ENCODE measurements around the gene TNRC6C. TPM values are rescaled to one million over a fixed set of nuclear protein-coding genes. Genes with fewer than 3 reads are reported as not detected.

The TNRC6C gene
- total and polyA plus RNA-seq, 9 of the 15 experiments (the other 6 are each of a cell fraction or from before 2014, with no cell fraction given) = 0.20 to 4.9 (median 2.3) TPM

DNA sequence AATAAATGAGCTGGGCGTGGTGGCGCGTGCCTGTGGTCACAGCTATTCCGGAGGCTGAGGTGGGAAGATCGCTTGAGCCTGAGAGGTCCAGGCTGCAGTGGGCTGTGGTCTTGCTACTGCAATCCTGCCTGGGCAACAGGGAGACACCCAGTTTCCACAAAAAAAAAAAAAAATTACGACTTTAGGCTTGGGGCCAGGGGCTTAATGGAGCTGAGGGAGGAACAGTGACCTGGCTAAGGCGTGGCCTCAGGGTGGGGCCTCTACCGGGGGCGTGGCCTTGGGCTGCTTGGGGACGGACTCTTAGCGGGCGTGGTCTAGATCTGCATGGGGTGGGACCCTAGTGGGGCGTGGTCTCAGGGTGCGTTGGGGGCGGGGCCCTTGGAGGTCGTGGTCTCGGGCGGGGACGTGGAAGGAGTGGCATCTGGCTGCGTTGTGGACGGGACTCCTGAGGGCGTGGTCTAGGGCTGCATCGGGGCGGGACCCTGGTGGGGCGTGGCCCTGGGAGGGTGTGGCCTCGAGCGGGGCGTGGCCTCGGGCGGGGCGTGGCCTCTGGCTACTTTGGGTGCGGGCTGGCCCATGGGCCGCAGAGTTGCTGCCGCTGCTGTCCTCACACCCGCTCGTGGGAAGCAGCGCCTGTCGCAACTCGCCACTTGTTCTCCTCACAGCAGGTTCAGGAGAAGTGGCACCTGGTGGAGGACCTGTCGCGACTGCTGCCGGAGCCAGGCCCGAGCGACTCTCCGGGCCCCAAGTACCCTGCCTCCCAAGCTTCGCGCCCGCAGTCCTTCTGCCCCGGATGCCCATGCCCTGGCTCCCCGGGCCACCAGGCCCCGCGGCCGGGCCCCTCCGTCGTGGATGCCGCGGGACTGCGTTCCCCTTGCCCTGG, 181.9 kb downstream of the TNRC6C start (continued):
- TF ChIP-seq, protein P1, sequence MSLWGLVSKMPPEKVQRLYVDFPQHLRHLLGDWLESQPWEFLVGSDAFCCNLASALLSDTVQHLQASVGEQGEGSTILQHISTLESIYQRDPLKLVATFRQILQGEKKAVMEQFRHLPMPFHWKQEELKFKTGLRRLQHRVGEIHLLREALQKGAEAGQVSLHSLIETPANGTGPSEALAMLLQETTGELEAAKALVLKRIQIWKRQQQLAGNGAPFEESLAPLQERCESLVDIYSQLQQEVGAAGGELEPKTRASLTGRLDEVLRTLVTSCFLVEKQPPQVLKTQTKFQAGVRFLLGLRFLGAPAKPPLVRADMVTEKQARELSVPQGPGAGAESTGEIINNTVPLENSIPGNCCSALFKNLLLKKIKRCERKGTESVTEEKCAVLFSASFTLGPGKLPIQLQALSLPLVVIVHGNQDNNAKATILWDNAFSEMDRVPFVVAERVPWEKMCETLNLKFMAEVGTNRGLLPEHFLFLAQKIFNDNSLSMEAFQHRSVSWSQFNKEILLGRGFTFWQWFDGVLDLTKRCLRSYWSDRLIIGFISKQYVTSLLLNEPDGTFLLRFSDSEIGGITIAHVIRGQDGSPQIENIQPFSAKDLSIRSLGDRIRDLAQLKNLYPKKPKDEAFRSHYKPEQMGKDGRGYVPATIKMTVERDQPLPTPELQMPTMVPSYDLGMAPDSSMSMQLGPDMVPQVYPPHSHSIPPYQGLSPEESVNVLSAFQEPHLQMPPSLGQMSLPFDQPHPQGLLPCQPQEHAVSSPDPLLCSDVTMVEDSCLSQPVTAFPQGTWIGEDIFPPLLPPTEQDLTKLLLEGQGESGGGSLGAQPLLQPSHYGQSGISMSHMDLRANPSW (CRISPR knock-in tag; IDR thresholded peaks at IDR 0.05) = 0 out of 2 replicates have a peak, but pooled peaks have one; percentile 36
- TF ChIP-seq HMGN3 (IDR thresholded peaks at IDR 0.05; ENCODE audit: borderline replicate concordance, extremely low read depth, insufficient read length, low read depth, low read length) (peak; percentile 92), GABPB1 (CRISPR knock-in tag; IDR thresholded peaks at IDR 0.05) (peak; percentile 49), ZFP36 (IDR thresholded peaks at IDR 0.05; ENCODE audit: low read depth, low read length, partially characterized antibody) (peak; percentile 6), ZNF766 (CRISPR knock-in tag; conservative IDR thresholded peaks at IDR 0.05) (no peak), GATA2 (CRISPR knock-in tag; IDR thresholded peaks at IDR 0.05) (no peak), RBFOX2 (IDR thresholded peaks at IDR 0.05; ENCODE audit: low read depth, low read length) (peak; percentile 89), ZNF124 (CRISPR knock-in tag; IDR thresholded peaks at IDR 0.05) (no peak), CBX1 (IDR thresholded peaks at IDR 0.05; ENCODE audit: low read depth) (no peak), HDAC2 (IDR thresholded peaks at IDR 0.05) (no peak; the same call in 1 of the 2 replicates), LCOR (CRISPR knock-in tag; IDR thresholded peaks at IDR 0.05) (peak; percentile 79; the same call in 1 of the 2 replicates), HMG20A (CRISPR knock-in tag; conservative IDR thresholded peaks at IDR 0.05) (no peak), RNF2 (IDR thresholded peaks at IDR 0.05) (no peak; the same call in 1 of the 2 replicates)
- TF ChIP-seq, protein P2, sequence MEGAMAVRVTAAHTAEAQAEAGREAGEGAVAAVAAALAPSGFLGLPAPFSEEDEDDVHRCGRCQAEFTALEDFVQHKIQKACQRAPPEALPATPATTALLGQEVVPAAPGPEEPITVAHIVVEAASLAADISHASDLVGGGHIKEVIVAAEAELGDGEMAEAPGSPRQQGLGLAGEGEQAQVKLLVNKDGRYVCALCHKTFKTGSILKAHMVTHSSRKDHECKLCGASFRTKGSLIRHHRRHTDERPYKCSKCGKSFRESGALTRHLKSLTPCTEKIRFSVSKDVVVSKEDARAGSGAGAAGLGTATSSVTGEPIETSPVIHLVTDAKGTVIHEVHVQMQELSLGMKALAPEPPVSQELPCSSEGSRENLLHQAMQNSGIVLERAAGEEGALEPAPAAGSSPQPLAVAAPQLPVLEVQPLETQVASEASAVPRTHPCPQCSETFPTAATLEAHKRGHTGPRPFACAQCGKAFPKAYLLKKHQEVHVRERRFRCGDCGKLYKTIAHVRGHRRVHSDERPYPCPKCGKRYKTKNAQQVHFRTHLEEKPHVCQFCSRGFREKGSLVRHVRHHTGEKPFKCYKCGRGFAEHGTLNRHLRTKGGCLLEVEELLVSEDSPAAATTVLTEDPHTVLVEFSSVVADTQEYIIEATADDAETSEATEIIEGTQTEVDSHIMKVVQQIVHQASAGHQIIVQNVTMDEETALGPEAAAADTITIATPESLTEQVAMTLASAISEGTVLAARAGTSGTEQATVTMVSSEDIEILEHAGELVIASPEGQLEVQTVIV (CRISPR knock-in tag; IDR thresholded peaks at IDR 0.05; ENCODE audit: borderline replicate concordance) = no peak
- TF ChIP-seq, protein P3, sequence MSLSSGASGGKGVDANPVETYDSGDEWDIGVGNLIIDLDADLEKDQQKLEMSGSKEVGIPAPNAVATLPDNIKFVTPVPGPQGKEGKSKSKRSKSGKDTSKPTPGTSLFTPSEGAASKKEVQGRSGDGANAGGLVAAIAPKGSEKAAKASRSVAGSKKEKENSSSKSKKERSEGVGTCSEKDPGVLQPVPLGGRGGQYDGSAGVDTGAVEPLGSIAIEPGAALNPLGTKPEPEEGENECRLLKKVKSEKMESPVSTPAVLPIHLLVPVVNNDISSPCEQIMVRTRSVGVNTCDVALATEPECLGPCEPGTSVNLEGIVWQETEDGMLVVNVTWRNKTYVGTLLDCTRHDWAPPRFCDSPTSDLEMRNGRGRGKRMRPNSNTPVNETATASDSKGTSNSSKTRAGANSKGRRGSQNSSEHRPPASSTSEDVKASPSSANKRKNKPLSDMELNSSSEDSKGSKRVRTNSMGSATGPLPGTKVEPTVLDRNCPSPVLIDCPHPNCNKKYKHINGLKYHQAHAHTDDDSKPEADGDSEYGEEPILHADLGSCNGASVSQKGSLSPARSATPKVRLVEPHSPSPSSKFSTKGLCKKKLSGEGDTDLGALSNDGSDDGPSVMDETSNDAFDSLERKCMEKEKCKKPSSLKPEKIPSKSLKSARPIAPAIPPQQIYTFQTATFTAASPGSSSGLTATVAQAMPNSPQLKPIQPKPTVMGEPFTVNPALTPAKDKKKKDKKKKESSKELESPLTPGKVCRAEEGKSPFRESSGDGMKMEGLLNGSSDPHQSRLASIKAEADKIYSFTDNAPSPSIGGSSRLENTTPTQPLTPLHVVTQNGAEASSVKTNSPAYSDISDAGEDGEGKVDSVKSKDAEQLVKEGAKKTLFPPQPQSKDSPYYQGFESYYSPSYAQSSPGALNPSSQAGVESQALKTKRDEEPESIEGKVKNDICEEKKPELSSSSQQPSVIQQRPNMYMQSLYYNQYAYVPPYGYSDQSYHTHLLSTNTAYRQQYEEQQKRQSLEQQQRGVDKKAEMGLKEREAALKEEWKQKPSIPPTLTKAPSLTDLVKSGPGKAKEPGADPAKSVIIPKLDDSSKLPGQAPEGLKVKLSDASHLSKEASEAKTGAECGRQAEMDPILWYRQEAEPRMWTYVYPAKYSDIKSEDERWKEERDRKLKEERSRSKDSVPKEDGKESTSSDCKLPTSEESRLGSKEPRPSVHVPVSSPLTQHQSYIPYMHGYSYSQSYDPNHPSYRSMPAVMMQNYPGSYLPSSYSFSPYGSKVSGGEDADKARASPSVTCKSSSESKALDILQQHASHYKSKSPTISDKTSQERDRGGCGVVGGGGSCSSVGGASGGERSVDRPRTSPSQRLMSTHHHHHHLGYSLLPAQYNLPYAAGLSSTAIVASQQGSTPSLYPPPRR (CRISPR knock-in tag; IDR thresholded peaks at IDR 0.05; ENCODE audit: borderline replicate concordance) = no peak
- TF ChIP-seq, protein P4, sequence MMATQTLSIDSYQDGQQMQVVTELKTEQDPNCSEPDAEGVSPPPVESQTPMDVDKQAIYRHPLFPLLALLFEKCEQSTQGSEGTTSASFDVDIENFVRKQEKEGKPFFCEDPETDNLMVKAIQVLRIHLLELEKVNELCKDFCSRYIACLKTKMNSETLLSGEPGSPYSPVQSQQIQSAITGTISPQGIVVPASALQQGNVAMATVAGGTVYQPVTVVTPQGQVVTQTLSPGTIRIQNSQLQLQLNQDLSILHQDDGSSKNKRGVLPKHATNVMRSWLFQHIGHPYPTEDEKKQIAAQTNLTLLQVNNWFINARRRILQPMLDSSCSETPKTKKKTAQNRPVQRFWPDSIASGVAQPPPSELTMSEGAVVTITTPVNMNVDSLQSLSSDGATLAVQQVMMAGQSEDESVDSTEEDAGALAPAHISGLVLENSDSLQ (IDR thresholded peaks at IDR 0.05) = peak; percentile 82
